Ishikawa (cell line): ENCODE data around the gene ADGRB2.

Experiments used
- EP300 ChIP-seq: IDR thresholded peaks from 2 replicates; pipeline ENCODE4 v1.6.1; 2012; ENCODE audit warnings: borderline replicate concordance
- FOXM1 ChIP-seq: IDR thresholded peaks from 2 replicates; pipeline ENCODE4 v1.6.1; 2012; ENCODE audit warnings: low read depth, borderline replicate concordance
- ZBTB7A ChIP-seq: IDR thresholded peaks from 2 replicates; pipeline ENCODE4 v1.6.1; 2012; ENCODE audit warnings: low read depth
- TF ChIP-seq, protein P1 (sequence below): IDR thresholded peaks from 2 replicates; pipeline ENCODE4 v1.6.1; 2012; ENCODE audit warnings: low read depth, mild to moderate bottlenecking

DNA sequence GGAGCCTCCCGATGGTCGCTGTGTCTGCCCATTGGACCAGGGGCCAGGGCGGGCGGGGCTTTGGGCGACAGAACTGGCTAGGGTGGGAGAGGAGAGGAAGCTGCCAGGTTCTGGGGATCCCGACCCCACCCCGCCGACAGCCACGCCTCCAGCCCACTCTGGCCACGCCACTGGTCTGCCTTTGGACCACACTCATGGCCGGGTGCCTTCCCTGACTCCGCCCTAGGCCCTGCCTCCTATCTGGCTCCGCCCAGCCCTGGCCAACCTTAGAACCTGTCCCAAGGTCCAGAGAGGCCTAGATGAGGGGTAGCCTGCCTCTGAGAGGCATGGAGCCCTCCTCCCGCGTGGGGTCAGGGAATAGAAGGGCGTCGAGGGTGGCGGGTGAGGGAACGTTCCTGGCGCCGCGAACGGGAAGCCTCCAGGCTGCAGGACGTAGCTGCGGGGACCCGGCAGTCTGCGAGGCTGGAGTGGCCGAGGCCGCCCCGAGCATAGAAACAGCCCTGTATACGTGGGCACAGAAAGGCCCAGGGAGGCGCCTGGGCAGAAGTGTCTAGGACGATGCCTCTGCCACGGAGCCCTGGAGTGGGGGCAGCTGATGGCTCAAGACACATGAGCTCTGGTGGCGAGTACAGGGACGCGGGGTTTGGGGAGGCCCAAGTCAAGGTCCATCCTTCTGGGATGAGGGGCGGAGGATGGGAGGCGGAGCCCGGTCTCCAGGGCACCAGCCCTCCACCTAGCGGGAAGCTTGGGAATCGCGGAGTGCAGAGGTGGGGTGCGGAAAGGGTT lies 48.9 kb downstream of the ADGRB2 start:
- TF ChIP-seq, protein P1, sequence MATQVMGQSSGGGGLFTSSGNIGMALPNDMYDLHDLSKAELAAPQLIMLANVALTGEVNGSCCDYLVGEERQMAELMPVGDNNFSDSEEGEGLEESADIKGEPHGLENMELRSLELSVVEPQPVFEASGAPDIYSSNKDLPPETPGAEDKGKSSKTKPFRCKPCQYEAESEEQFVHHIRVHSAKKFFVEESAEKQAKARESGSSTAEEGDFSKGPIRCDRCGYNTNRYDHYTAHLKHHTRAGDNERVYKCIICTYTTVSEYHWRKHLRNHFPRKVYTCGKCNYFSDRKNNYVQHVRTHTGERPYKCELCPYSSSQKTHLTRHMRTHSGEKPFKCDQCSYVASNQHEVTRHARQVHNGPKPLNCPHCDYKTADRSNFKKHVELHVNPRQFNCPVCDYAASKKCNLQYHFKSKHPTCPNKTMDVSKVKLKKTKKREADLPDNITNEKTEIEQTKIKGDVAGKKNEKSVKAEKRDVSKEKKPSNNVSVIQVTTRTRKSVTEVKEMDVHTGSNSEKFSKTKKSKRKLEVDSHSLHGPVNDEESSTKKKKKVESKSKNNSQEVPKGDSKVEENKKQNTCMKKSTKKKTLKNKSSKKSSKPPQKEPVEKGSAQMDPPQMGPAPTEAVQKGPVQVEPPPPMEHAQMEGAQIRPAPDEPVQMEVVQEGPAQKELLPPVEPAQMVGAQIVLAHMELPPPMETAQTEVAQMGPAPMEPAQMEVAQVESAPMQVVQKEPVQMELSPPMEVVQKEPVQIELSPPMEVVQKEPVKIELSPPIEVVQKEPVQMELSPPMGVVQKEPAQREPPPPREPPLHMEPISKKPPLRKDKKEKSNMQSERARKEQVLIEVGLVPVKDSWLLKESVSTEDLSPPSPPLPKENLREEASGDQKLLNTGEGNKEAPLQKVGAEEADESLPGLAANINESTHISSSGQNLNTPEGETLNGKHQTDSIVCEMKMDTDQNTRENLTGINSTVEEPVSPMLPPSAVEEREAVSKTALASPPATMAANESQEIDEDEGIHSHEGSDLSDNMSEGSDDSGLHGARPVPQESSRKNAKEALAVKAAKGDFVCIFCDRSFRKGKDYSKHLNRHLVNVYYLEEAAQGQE: no peak
- no peak for TF ChIP-seq EP300
- peak; percentile 11; the same call in 1 of the 2 replicates for TF ChIP-seq ZBTB7A
- no peak for TF ChIP-seq FOXM1
